AML-193 (cell line): Measurements from ENCODE around the gene ELMO1.

ENCODE experiments used
- DNase-seq, 2 experiments: peaks; one replicate each; lab custom pipeline; 2025; lab: John Stamatoyannopoulos, UW

The ELMO1 gene

GRCh38 chr7:36823353-36823752 lies 625.3 kb downstream of the ELMO1 start:
- no peak for DNase-seq

- no peak for DNase-seq
These were observed 627.0 kb downstream of the ELMO1 start for GRCh38 chr7:36821617-36822016.

GRCh38 chr7:36820527-36821170 lies 628.0 kb downstream of the ELMO1 start:
- no peak for DNase-seq

- no peak for DNase-seq
These were observed 629.0 kb downstream of the ELMO1 start for GRCh38 chr7:36819639-36820038.

- no peak for DNase-seq
These were observed 634.4 kb downstream of the ELMO1 start for GRCh38 chr7:36814311-36814710.

- no peak for DNase-seq
These were observed 636.9 kb downstream of the ELMO1 start for GRCh38 chr7:36811807-36812206.

- no peak for DNase-seq
These were observed 638.2 kb downstream of the ELMO1 start for GRCh38 chr7:36810489-36810888.

GRCh38 chr7:36810032-36810431 lies 638.6 kb downstream of the ELMO1 start:
- no peak for DNase-seq

GRCh38 chr7:36809510-36809909 lies 639.2 kb downstream of the ELMO1 start:
- DNase-seq = no peak

GRCh38 chr7:36809086-36809485 lies 639.6 kb downstream of the ELMO1 start:
- no peak for DNase-seq

GRCh38 chr7:36806891-36807290 lies 641.8 kb downstream of the ELMO1 start:
- DNase-seq = no peak
